MCF 10A (cell line): Measurements from ENCODE around the gene VPS25. TPM values are rescaled to one million over a fixed set of nuclear protein-coding genes. Genes with fewer than 3 reads are reported as not detected.
A peak's percentile ranks its signal among the peaks of the same experiment; 100 is the strongest.

ENCODE experiments used
- BruUV-seq: library from RNA; stranded (reverse); fragments of 400-500 nt; replicated peaks from 2 replicates; lab custom pipeline; 2021; lab: Mats Ljungman, UMichigan
- CTCF ChIA-PET: fragments of 300-600 bp; sonication (Branson Sonifier 250); formaldehyde crosslinking; extraction: SDS; loops from one replicate; lab custom pipeline; 2021; ENCODE audit warnings: antibody characterized with exemption, inconsistent platforms; lab: Yijun Ruan, JAX
- POLR2A ChIA-PET: fragments of 300-600, 350-650 bp; sonication (Branson Sonifier 250); formaldehyde crosslinking; extraction: SDS; loops from one replicate; lab custom pipeline; 2020; ENCODE audit warnings: antibody characterized with exemption, inconsistent platforms; lab: Yijun Ruan, JAX
- DNase-seq: peaks from one replicate; pipeline ENCODE4 v3.0.0-alpha.2; 2018; ENCODE audit not compliant: unreplicated experiment
- H3K27ac Mint-ChIP-seq: one replicate; pipeline ENCODE4 v1.8.0; 2022; ENCODE audit warnings: mild to moderate bottlenecking, low read depth, mixed read lengths; ENCODE audit not compliant: unreplicated experiment
- H3K27me3 Mint-ChIP-seq: one replicate; pipeline ENCODE4 v1.8.0; 2022; ENCODE audit warnings: mixed read lengths; ENCODE audit not compliant: insufficient read depth, unreplicated experiment
- H3K36me3 Mint-ChIP-seq: one replicate; pipeline ENCODE4 v1.8.0; 2022; ENCODE audit warnings: mild to moderate bottlenecking, moderate library complexity, mixed read lengths; ENCODE audit not compliant: insufficient read depth, unreplicated experiment
- H3K4me1 Mint-ChIP-seq: one replicate; pipeline ENCODE4 v1.8.0; 2022; ENCODE audit warnings: mixed read lengths; ENCODE audit not compliant: insufficient read depth, unreplicated experiment
- H3K4me3 Mint-ChIP-seq: one replicate; pipeline ENCODE4 v1.8.0; 2022; ENCODE audit warnings: mild to moderate bottlenecking, moderate library complexity, mixed read lengths; ENCODE audit not compliant: unreplicated experiment
- H3K9me3 Mint-ChIP-seq: one replicate; pipeline ENCODE4 v1.8.0; 2022; ENCODE audit warnings: mixed read lengths; ENCODE audit not compliant: unreplicated experiment
- CTCF ChIP-seq: fragments of 200-600 bp; IDR thresholded peaks from one replicate; pipeline ENCODE4 v1.8.0; 2022; ENCODE audit warnings: antibody characterized with exemption, mild to moderate bottlenecking; ENCODE audit not compliant: unreplicated experiment
- intact Hi-C: fragments of 100-400 bp; cut with micrococcal nuclease; formaldehyde crosslinking; loops from 2 replicates; pipeline ENCODE4 v1.14.1; 2022
- total RNA-seq: library from RNA; stranded (reverse); gene quantifications from 2 replicates; pipeline ENCODE4 v1.2.3, GENCODE V29; 2022

Gene VPS25
- total RNA-seq, 1 experiment from 2014 or later, result 84.3 TPM

DNA sequence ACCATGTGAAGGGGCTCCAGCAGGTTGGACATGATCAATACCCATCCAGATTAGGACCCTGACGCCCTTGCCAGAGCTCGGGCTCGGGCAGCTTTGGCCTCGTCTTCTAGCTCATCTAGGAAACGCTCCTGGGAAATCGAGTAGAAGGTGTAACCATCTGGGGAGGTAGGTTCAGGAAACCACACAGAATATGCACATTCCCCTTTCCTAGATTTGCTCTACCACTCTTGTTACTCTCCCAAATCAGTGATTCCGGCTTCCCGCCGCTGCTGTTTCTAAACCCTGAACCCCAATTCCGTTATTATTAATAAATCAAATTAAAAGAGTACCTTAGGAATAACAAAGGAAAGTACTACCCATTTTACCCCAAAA lies 24.7 kb downstream of the VPS25 start:
- DNase-seq, result no peak
- Mint-ChIP-seq H3K27ac (peak overlapping the region; percentile 87), H3K4me3 (peak overlapping the region; percentile 83), H3K9me3 (no peaks in the 10 kb centered on the region), H3K4me1 (peaks cover 17% of the 10 kb centered on the region), H3K27me3 (no peaks in the 10 kb centered on the region), H3K36me3 (no peaks in the 10 kb centered on the region)
- intact Hi-C loops, result no loop called here
- ChIA-PET CTCF (interaction anchor here (0.6 to 1.6 kb wide), 2 partner anchors 34 to 118 kb away, joined by 3 to 5 read pairs; no protein-coding TSS in a partner anchor), POLR2A (interaction anchor here (0.6 to 2.7 kb wide), 17 partner anchors 9 to 374 kb away, joined by 3 to 19 read pairs (median 3); partner anchors contain the start of genes BECN1 and VPS25)
- TF ChIP-seq CTCF, result no peak
- no TSS peak for BruUV-seq

DNA sequence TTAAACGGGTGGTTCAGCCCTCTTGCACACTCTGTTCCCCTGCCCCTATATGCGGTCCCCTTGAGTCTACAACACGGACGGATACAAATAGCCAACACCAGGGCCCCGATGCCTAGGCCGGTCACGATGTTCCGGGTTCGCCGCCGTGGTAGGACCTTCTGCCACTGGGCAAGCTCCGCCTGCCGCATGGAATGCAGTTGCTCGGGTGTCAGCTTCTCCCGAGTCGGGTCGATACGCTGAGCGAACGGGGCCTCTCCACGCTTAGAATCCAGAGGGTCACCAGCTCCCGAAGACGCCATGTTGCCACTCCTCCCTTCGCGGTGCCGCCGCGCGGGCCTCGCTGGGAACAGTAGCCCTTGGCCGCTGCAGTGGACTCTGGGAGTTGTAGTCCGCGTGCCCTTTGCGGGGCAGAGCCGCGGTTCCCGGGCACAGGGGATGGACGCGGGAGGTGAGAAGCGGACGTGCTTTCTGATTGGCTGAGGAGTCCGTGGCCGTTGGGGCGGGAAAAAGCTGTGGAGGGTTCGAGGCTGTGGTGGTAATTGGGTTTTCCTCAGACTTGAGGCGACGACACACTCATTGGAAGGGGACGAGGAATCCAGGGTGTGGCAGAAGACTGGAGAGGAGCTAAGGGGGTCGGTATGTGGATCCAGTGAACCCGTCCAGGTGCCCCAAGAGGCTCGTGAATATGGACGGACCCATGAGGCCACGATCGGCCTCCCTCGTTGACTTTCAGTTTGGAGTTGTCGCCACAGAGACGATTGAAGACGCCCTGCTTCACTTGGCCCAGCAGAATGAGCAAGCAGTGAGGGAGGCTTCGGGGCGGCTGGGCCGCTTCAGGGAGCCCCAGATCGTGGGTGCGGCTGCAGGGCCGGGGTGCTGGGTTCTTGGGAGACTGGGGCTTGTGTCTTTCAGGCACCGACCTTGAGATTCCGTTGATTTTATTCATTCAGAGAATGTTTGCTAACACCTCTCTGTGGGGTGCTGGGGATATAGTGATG lies 25.4 kb downstream of the VPS25 start, which contains the start of the genes CNTD1 and COA3:
CNTD1 (plus strand) TSS at position 479 of the 998 bp plus-strand sequence; CDS start at position 686, 207 bp downstream.
COA3 (minus strand) TSS at position 322 of the 998 bp plus-strand sequence; CDS start at position 299, 23 bp downstream.
- H3K4me1 Mint-ChIP-seq, result peaks cover 17% of the 10 kb centered on the region

GRCh38 chr17:42803074-42803883 lies 30.0 kb downstream of the VPS25 start:
- ChIA-PET POLR2A (interaction anchor here (0.7 kb wide), 1 partner anchor 19 kb away, joined by 3 read pairs; no protein-coding TSS in a partner anchor), CTCF (interaction anchor here (0.5 to 2.5 kb wide), 5 partner anchors 12 to 121 kb away, joined by 3 to 9 read pairs (median 3); no protein-coding TSS in a partner anchor)
- intact Hi-C loops, result no loop called here
- H3K9me3 Mint-ChIP-seq, result no peaks in the 10 kb centered on the region
- no peak overlapping the region for H3K27ac Mint-ChIP-seq
- H3K36me3 Mint-ChIP-seq, result peaks cover 6% of the 10 kb centered on the region
- no peak for TF ChIP-seq CTCF
- H3K4me1 Mint-ChIP-seq, result peaks cover 5% of the 10 kb centered on the region
- no peaks in the 10 kb centered on the region for H3K27me3 Mint-ChIP-seq
- no peak overlapping the region for H3K4me3 Mint-ChIP-seq
- BruUV-seq, result no TSS peak
- no peak for DNase-seq

More for the DNA sequence above, 25.4 kb downstream of the VPS25 start, which contains the start of the genes CNTD1 and COA3:
- no peaks in the 10 kb centered on the region for H3K27me3 Mint-ChIP-seq
- CTCF ChIA-PET, result interaction anchor here (1.6 kb wide), 1 partner anchor 35 kb away, joined by 5 read pairs; no protein-coding TSS in a partner anchor
- H3K4me3 Mint-ChIP-seq, result peak within 1 kb of the TSS; percentile 83
- no peaks in the 10 kb centered on the region for H3K9me3 Mint-ChIP-seq
- peak; percentile 86 for DNase-seq
- no TSS peak for BruUV-seq
- H3K27ac Mint-ChIP-seq, result peak within 1 kb of the TSS; percentile 87
- no peaks in the 10 kb centered on the region for H3K36me3 Mint-ChIP-seq
- intact Hi-C loops, result no loop called here
- TF ChIP-seq CTCF, result no peak
- POLR2A ChIA-PET, result interaction anchor here (0.6 to 2.7 kb wide), 16 partner anchors 9 to 373 kb away, joined by 3 to 19 read pairs (median 4); partner anchors contain the start of genes BECN1 and VPS25
